ENCODE results near the gene MPST. TPM values are rescaled to one million over a fixed set of nuclear protein-coding genes. Genes with fewer than 3 reads are reported as not detected.

MPST gene
- polyA plus RNA-seq, 1 donor (not counting 4 experiments of a cell fraction or from before 2014, with no cell fraction given): 23.5 TPM

GRCh38 chr22:37051391-37052385 is 32.1 kb downstream of the MPST start, which contains the start of gene KCTD17:
TSS of gene KCTD17 (plus strand) at chr22:37051742. CDS start at chr22:37051761, 19 bp downstream.
- no peak for TF ChIP-seq EZH2 (IDR thresholded peaks at IDR 0.05; ENCODE audit: low read length)
- TF ChIP-seq CTCF (optimal IDR thresholded peaks at IDR 0.05 in 1 of 3, IDR thresholded peaks at IDR 0.05 in 1 of 3, conservative IDR thresholded peaks at IDR 0.05 in 1 of 3; ENCODE audit: extremely low read depth in 1 of 3, insufficient read depth in 2 of 3, low read length in 3 of 3): peak in 1 of 3 experiments; percentile 30
- Histone ChIP-seq H4K20me1 (ENCODE audit: control insufficient read depth, extremely low read depth, insufficient read depth, low read length) (no peaks in the 10 kb centered on the region), H3K4me2 (ENCODE audit: control insufficient read depth, extremely low read depth, insufficient read depth, low read depth, low read length) (peak within 1 kb of the TSS; percentile 74), H3K36me3 (ENCODE audit: control insufficient read depth in 2 of 2, extremely low read depth in 1 of 2, insufficient read depth in 2 of 2, low read length in 2 of 2) (peaks cover 0 to 2% of the 10 kb centered on the region in 2 experiments), H3K79me2 (ENCODE audit: control insufficient read depth, insufficient read depth, low read length) (no peaks in the 10 kb centered on the region), H3K9me3 (ENCODE audit: control insufficient read depth, low read depth, low read length) (no peaks in the 10 kb centered on the region), H2AFZ (ENCODE audit: control insufficient read depth, low read length) (peak within 1 kb of the TSS; percentile 70), H3K27ac (ENCODE audit: control insufficient read depth, insufficient read depth, low read length) (no peak within 1 kb of the TSS), H3K9ac (ENCODE audit: control insufficient read depth, extremely low read depth, insufficient read depth, low read length) (no peak within 1 kb of the TSS), H3K4me3 (ENCODE audit: control insufficient read depth in 2 of 3, extremely low read depth in 1 of 3, insufficient read depth in 2 of 3, low read depth in 1 of 3, low read length in 3 of 3) (peak within 1 kb of the TSS; percentile 45 to 73 (median 68)), H3K27me3 (ENCODE audit: control insufficient read depth, extremely low read depth, insufficient read depth, low read length) (no peaks in the 10 kb centered on the region), H3K9me1 (ENCODE audit: control insufficient read depth, extremely low read depth, insufficient read depth, low read length) (no peaks in the 10 kb centered on the region), H3K4me1 (ENCODE audit: control insufficient read depth, extremely low read depth, insufficient read depth, low read length) (peaks cover 5% of the 10 kb centered on the region)
- dilution Hi-C loops (cut with MboI; ENCODE audit: extremely low pct_ligation_motif_present, low sequenced_read_pairs): no loop called here
- FAIRE-seq (no peak), DNase-seq (ENCODE audit: low read depth, low spot score) (no peak)

- H3K9me1 ChIP-seq (ENCODE audit: control insufficient read depth, extremely low read depth, insufficient read depth, low read length): no peaks in the 10 kb centered on the region
- no peak for DNase-seq (ENCODE audit: low read depth, low spot score)
- H3K36me3 ChIP-seq (ENCODE audit: control insufficient read depth in 2 of 2, extremely low read depth in 1 of 2, insufficient read depth in 2 of 2, low read length in 2 of 2): peaks cover 0 to 4% of the 10 kb centered on the region in 2 experiments
- peaks cover 5% of the 10 kb centered on the region for H3K4me1 ChIP-seq (ENCODE audit: control insufficient read depth, extremely low read depth, insufficient read depth, low read length)
- H4K20me1 ChIP-seq (ENCODE audit: control insufficient read depth, extremely low read depth, insufficient read depth, low read length): no peaks in the 10 kb centered on the region
- no peak overlapping the region for H3K27ac ChIP-seq (ENCODE audit: control insufficient read depth, insufficient read depth, low read length)
- TF ChIP-seq EZH2 (IDR thresholded peaks at IDR 0.05; ENCODE audit: low read length) (no peak), CTCF (optimal IDR thresholded peaks at IDR 0.05 in 1 of 3, IDR thresholded peaks at IDR 0.05 in 1 of 3, conservative IDR thresholded peaks at IDR 0.05 in 1 of 3; ENCODE audit: extremely low read depth in 1 of 3, insufficient read depth in 2 of 3, low read length in 3 of 3) (no peak)
- peak overlapping the region; percentile 74 for H3K4me2 ChIP-seq (ENCODE audit: control insufficient read depth, extremely low read depth, insufficient read depth, low read depth, low read length)
- H3K27me3 ChIP-seq (ENCODE audit: control insufficient read depth, extremely low read depth, insufficient read depth, low read length): no peaks in the 10 kb centered on the region
- FAIRE-seq: no peak
- no peaks in the 10 kb centered on the region for H3K79me2 ChIP-seq (ENCODE audit: control insufficient read depth, insufficient read depth, low read length)
- no peak overlapping the region for H3K9ac ChIP-seq (ENCODE audit: control insufficient read depth, extremely low read depth, insufficient read depth, low read length)
- dilution Hi-C loops (cut with MboI; ENCODE audit: extremely low pct_ligation_motif_present, low sequenced_read_pairs): no loop called here
- no peak overlapping the region for H2AFZ ChIP-seq (ENCODE audit: control insufficient read depth, low read length)
- no peaks in the 10 kb centered on the region for H3K9me3 ChIP-seq (ENCODE audit: control insufficient read depth, low read depth, low read length)
- H3K4me3 ChIP-seq (ENCODE audit: control insufficient read depth in 2 of 3, extremely low read depth in 1 of 3, insufficient read depth in 2 of 3, low read depth in 1 of 3, low read length in 3 of 3): peak overlapping the region; percentile 45 to 73 (median 68)
Observed at GRCh38 chr22:37052386-37053309, 33.1 kb downstream of the MPST start.

Measured in keratinocyte (primary cell).